Neural progenitor cell (in vitro differentiated cells): ENCODE data around the gene ABCG4. TPM values are rescaled to one million over a fixed set of nuclear protein-coding genes. Genes with fewer than 3 reads are reported as not detected.

ENCODE experiments used
- DNase-seq: peaks from one replicate; pipeline ENCODE4 v3.0.0-alpha.2; 2016; ENCODE audit warnings: low spot score
- H2AFZ ChIP-seq: fragments of 200-600 bp; sonication (generic); replicated peaks from 2 replicates; pipeline ENCODE4 v1.6.1; 2016; ENCODE audit warnings: antibody characterized with exemption
- H3F3A ChIP-seq: fragments of 200-600 bp; sonication (generic); 2 replicates; pipeline ENCODE4 v1.6.1; 2016; ENCODE audit warnings: antibody characterized with exemption, low read depth
- H3K27ac ChIP-seq: fragments of 200-600 bp; sonication (generic); 2 replicates; pipeline ENCODE4 v1.5.1; 2016; ENCODE audit warnings: mild to moderate bottlenecking
- H3K27me3 ChIP-seq: fragments of 200-600 bp; sonication (generic); 2 replicates; pipeline ENCODE4 v1.6.1; 2016; ENCODE audit warnings: mild to moderate bottlenecking, moderate library complexity
- H3K36me3 ChIP-seq: fragments of 200-600 bp; sonication (generic); 2 replicates; pipeline ENCODE4 v1.5.1; 2016
- H3K4me1 ChIP-seq: fragments of 200-600 bp; sonication (generic); 2 replicates; pipeline ENCODE4 v1.6.1; 2016; ENCODE audit warnings: mixed run types
- H3K4me2 ChIP-seq: fragments of 200-600 bp; sonication (generic); 2 replicates; pipeline ENCODE4 v1.6.1; 2016
- H3K4me3 ChIP-seq: fragments of 200-600 bp; sonication (generic); 2 replicates; pipeline ENCODE4 v1.5.1; 2016
- H3K79me2 ChIP-seq: fragments of 200-600 bp; sonication (generic); 2 replicates; pipeline ENCODE4 v1.6.1; 2016; ENCODE audit warnings: low read depth
- H3K9ac ChIP-seq: fragments of 200-600 bp; sonication (generic); 2 replicates; pipeline ENCODE4 v1.6.1; 2016
- H3K9me3 ChIP-seq: fragments of 200-600 bp; sonication (generic); 2 replicates; pipeline ENCODE4 v1.5.1; 2016; ENCODE audit warnings: low read depth
- H4K20me1 ChIP-seq: fragments of 200-600 bp; sonication (generic); 2 replicates; pipeline ENCODE4 v1.6.1; 2016; ENCODE audit warnings: low read depth
- H3K27ac Mint-ChIP-seq: 3 replicates; pipeline ENCODE4 v1.8.0; 2021; ENCODE audit warnings: mixed read lengths
- H3K27me3 Mint-ChIP-seq: 2 replicates; pipeline ENCODE4 v1.8.0; 2022; ENCODE audit warnings: low read depth, mild to moderate bottlenecking, inconsistent platforms, moderate library complexity, mixed read lengths; ENCODE audit not compliant: insufficient read depth
- H3K36me3 Mint-ChIP-seq: 3 replicates; pipeline ENCODE4 v1.8.0; 2021; ENCODE audit warnings: mixed read lengths
- H3K4me1 Mint-ChIP-seq: 3 replicates; pipeline ENCODE4 v1.8.0; 2021; ENCODE audit warnings: mixed read lengths
- H3K4me3 Mint-ChIP-seq: 3 replicates; pipeline ENCODE4 v1.8.0; 2021; ENCODE audit warnings: mild to moderate bottlenecking, moderate library complexity, mixed read lengths
- H3K9me3 Mint-ChIP-seq: 3 replicates; pipeline ENCODE4 v1.8.0; 2020; ENCODE audit warnings: mixed read lengths
- CTCF ChIP-seq: fragments of 200-600 bp; sonication (generic); IDR thresholded peaks from 2 replicates; pipeline ENCODE4 v1.5.1; 2017; ENCODE audit warnings: antibody characterized with exemption, mild to moderate bottlenecking
- EZH2 ChIP-seq: fragments of 200-600 bp; sonication (generic); IDR thresholded peaks from 2 replicates; pipeline ENCODE4 v1.6.1; 2017; ENCODE audit warnings: antibody characterized with exemption, mild to moderate bottlenecking, moderate library complexity
- EZH2phosphoT487 ChIP-seq: fragments of 200-600 bp; sonication (generic); IDR thresholded peaks from 2 replicates; pipeline ENCODE4 v1.6.1; 2017; ENCODE audit warnings: antibody characterized with exemption
- total RNA-seq: library from RNA; depleted of rRNA; stranded (reverse); fragments of >200 nt; gene quantifications from 2 replicates; pipeline ENCODE4 v1.2.3, GENCODE V29; 2015; ENCODE audit warnings: low replicate concordance

The ABCG4 gene
- total RNA-seq, 1 donor from 2014 or later, result 0.24 TPM

- DNase-seq, result no peak
- no peaks in the 10 kb centered on the region for H3K9me3 ChIP-seq
- no peaks in the 10 kb centered on the region for H3K27me3 ChIP-seq
- Mint-ChIP-seq H3K27ac (no peak overlapping the region), H3K4me3 (no peak overlapping the region), H3K4me1 (peaks cover 11% of the 10 kb centered on the region), H3K9me3 (no peaks in the 10 kb centered on the region), H3K36me3 (peaks cover 12% of the 10 kb centered on the region), H3K27me3 (peaks cover 1% of the 10 kb centered on the region)
- H3K4me3 ChIP-seq, result no peak overlapping the region
- peaks cover 4% of the 10 kb centered on the region for H3F3A ChIP-seq
- H3K36me3 ChIP-seq, result no peaks in the 10 kb centered on the region
- no peak overlapping the region for H3K9ac ChIP-seq
- no peak overlapping the region for H2AFZ ChIP-seq
- peaks cover 6% of the 10 kb centered on the region for H3K4me1 ChIP-seq
- TF ChIP-seq CTCF, result no peak
- no peak for TF ChIP-seq EZH2
- no peak for TF ChIP-seq EZH2phosphoT487
- no peak overlapping the region for H3K27ac ChIP-seq
- no peak overlapping the region for H3K4me2 ChIP-seq
- H4K20me1 ChIP-seq, result peaks cover 12% of the 10 kb centered on the region
- H3K79me2 ChIP-seq, result peaks cover 43% of the 10 kb centered on the region
Observed at GRCh38 chr11:119125821-119126220, 23.0 kb upstream of the ABCG4 start.

- Mint-ChIP-seq H3K4me1 (peaks cover 9% of the 10 kb centered on the region), H3K4me3 (no peak overlapping the region), H3K27me3 (no peaks in the 10 kb centered on the region), H3K9me3 (no peaks in the 10 kb centered on the region), H3K27ac (no peak overlapping the region), H3K36me3 (peaks cover 17% of the 10 kb centered on the region)
- H3K27ac ChIP-seq, result no peak overlapping the region
- TF ChIP-seq EZH2, result no peak
- no peak for TF ChIP-seq EZH2phosphoT487
- TF ChIP-seq CTCF, result no peak
- no peaks in the 10 kb centered on the region for H3K36me3 ChIP-seq
- H3K4me1 ChIP-seq, result peaks cover 6% of the 10 kb centered on the region
- no peak overlapping the region for H2AFZ ChIP-seq
- peaks cover 39% of the 10 kb centered on the region for H3K79me2 ChIP-seq
- H3K9ac ChIP-seq, result no peak overlapping the region
- H3F3A ChIP-seq, result peaks cover 4% of the 10 kb centered on the region
- no peak overlapping the region for H3K4me2 ChIP-seq
- H4K20me1 ChIP-seq, result peaks cover 10% of the 10 kb centered on the region
- no peak for DNase-seq
- H3K27me3 ChIP-seq, result no peaks in the 10 kb centered on the region
- no peak overlapping the region for H3K4me3 ChIP-seq
- H3K9me3 ChIP-seq, result no peaks in the 10 kb centered on the region
Observed at GRCh38 chr11:119126675-119127268, 22.1 kb upstream of the ABCG4 start.

GRCh38 chr11:119130662-119131061 lies 18.2 kb upstream of the ABCG4 start:
- no peak for DNase-seq
- H3K4me3 Mint-ChIP-seq, result no peak overlapping the region
- Histone ChIP-seq H3K9me3 (no peaks in the 10 kb centered on the region), H3K4me2 (no peak overlapping the region), H4K20me1 (no peaks in the 10 kb centered on the region), H3K79me2 (peaks cover 3% of the 10 kb centered on the region), H3K9ac (no peak overlapping the region), H3K27ac (no peak overlapping the region), H3K27me3 (no peaks in the 10 kb centered on the region), H3K36me3 (no peaks in the 10 kb centered on the region), H3K4me3 (no peak overlapping the region), H3F3A (peaks cover 4% of the 10 kb centered on the region), H2AFZ (no peak overlapping the region), H3K4me1 (no peaks in the 10 kb centered on the region)
- TF ChIP-seq EZH2 (no peak), CTCF (no peak), EZH2phosphoT487 (no peak)
- H3K9me3 Mint-ChIP-seq, result no peaks in the 10 kb centered on the region
- no peaks in the 10 kb centered on the region for H3K4me1 Mint-ChIP-seq
- H3K27me3 Mint-ChIP-seq, result no peaks in the 10 kb centered on the region
- peaks cover 24% of the 10 kb centered on the region for H3K36me3 Mint-ChIP-seq
- no peak overlapping the region for H3K27ac Mint-ChIP-seq
